Endothelial cell (in vitro differentiated cells): ENCODE measurements around the gene ASB7. TPM values are rescaled to one million over a fixed set of nuclear protein-coding genes. Genes with fewer than 3 reads are reported as not detected.

ENCODE experiments used
- DNase-seq: peaks from one replicate; pipeline ENCODE4 v3.0.0; 2021; ENCODE audit warnings: low spot score
- H3K27ac Mint-ChIP-seq: one replicate; pipeline ENCODE4 v1.8.0; 2021; ENCODE audit warnings: mixed read lengths, inconsistent platforms; ENCODE audit not compliant: unreplicated experiment
- H3K27me3 Mint-ChIP-seq: one replicate; pipeline ENCODE4 v1.8.0; 2021; ENCODE audit warnings: mild to moderate bottlenecking, moderate library complexity, mixed read lengths, inconsistent platforms; ENCODE audit not compliant: unreplicated experiment
- H3K36me3 Mint-ChIP-seq: one replicate; pipeline ENCODE4 v1.8.0; 2021; ENCODE audit warnings: mild to moderate bottlenecking, low read depth, mixed read lengths, inconsistent platforms; ENCODE audit not compliant: unreplicated experiment
- H3K4me1 Mint-ChIP-seq: one replicate; pipeline ENCODE4 v1.8.0; 2021; ENCODE audit warnings: mild to moderate bottlenecking, mixed read lengths, inconsistent platforms; ENCODE audit not compliant: unreplicated experiment
- H3K4me3 Mint-ChIP-seq: one replicate; pipeline ENCODE4 v1.8.0; 2021; ENCODE audit warnings: mild to moderate bottlenecking, mixed read lengths, inconsistent platforms; ENCODE audit not compliant: unreplicated experiment
- H3K9me3 Mint-ChIP-seq: one replicate; pipeline ENCODE4 v1.8.0; 2021; ENCODE audit warnings: mixed read lengths, inconsistent platforms; ENCODE audit not compliant: unreplicated experiment
- total RNA-seq: library from RNA; stranded (reverse); fragmentation: NEBNext Ultra II Directional; extraction: Animal tissue kit (Norgen Biotek cat#: 25700); gene quantifications from one replicate; pipeline ENCODE4 v1.2.1, GENCODE V29; 2021; ENCODE audit not compliant: unreplicated experiment
- TF ChIP-seq, protein P1 (sequence below): fragments of 200-600 bp; sonication (generic); IDR thresholded peaks from one replicate; pipeline ENCODE4 v1.5.0; 2021; ENCODE audit warnings: antibody characterized with exemption; ENCODE audit not compliant: unreplicated experiment

The ASB7 gene
- total RNA-seq, 1 donor from 2014 or later, result 16.2 TPM

DNA sequence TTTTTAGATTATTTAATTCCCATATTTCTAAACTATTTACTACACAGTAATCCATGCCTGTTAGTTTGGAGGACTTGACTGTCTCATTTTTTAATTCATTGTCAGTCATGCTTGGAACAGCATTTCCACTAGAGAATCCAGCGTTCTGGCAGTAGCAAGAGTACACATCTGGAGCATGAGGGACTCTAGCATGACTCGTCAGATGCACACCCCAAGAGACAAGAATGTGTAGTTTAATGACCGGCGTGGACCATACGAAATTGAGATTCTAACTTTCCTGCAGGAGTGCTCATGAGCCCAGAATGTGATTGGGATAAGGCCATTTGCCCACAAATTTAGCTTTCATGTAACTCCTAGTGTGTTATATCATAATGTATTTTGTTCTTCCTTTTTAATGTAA, 48.9 kb downstream of the ASB7 start:
- Mint-ChIP-seq H3K27me3 (no peaks in the 10 kb centered on the region), H3K9me3 (no peaks in the 10 kb centered on the region), H3K27ac (no peak overlapping the region), H3K4me1 (no peaks in the 10 kb centered on the region), H3K36me3 (no peaks in the 10 kb centered on the region), H3K4me3 (no peak overlapping the region)
- TF ChIP-seq, protein P1, sequence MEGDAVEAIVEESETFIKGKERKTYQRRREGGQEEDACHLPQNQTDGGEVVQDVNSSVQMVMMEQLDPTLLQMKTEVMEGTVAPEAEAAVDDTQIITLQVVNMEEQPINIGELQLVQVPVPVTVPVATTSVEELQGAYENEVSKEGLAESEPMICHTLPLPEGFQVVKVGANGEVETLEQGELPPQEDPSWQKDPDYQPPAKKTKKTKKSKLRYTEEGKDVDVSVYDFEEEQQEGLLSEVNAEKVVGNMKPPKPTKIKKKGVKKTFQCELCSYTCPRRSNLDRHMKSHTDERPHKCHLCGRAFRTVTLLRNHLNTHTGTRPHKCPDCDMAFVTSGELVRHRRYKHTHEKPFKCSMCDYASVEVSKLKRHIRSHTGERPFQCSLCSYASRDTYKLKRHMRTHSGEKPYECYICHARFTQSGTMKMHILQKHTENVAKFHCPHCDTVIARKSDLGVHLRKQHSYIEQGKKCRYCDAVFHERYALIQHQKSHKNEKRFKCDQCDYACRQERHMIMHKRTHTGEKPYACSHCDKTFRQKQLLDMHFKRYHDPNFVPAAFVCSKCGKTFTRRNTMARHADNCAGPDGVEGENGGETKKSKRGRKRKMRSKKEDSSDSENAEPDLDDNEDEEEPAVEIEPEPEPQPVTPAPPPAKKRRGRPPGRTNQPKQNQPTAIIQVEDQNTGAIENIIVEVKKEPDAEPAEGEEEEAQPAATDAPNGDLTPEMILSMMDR, result no peak
- no peak for DNase-seq

DNA sequence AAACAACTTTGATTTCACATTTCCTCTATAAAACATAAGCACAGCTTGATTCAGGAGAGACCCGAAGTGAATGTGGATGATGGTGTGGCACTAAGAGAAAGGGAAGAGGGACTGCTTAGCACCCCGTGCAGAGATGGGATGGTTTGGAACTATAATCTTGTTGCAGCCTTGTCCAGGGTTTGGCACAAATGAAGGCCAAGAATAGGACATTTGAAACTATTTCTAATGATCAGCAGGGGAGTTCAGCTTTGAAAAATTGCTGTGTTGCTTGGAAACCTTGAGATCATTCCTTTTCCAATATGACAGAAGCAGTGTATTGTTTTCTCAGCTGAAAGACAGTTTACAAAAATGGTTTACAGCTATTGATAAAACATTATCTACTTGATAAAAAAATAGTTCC, 49.7 kb downstream of the ASB7 start:
- Mint-ChIP-seq H3K27ac (no peak overlapping the region), H3K36me3 (no peaks in the 10 kb centered on the region), H3K9me3 (no peaks in the 10 kb centered on the region), H3K27me3 (no peaks in the 10 kb centered on the region), H3K4me1 (no peaks in the 10 kb centered on the region), H3K4me3 (no peak overlapping the region)
- TF ChIP-seq, protein P1, result no peak
- DNase-seq, result no peak

DNA sequence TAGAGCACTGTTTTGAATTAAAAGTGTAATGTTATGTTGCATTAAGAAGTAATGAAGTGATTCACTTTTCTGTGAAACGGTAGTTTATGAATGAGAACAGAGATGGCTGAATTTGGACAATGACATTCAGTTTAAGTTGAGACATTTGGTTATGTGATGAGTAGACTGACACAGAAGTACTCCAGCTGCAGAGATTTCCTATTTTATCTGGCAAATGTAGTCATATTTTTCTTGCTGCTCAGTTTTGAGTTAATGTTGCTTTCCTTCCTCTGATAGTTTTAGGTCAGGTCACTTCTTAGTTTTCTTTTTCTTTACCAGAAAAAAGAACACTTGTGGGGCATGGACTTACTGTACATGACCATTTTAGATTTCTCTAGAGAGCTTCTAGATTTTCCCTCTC, 51.2 kb downstream of the ASB7 start:
- Mint-ChIP-seq H3K36me3 (no peaks in the 10 kb centered on the region), H3K4me1 (peaks cover 2% of the 10 kb centered on the region), H3K9me3 (no peaks in the 10 kb centered on the region), H3K27me3 (no peaks in the 10 kb centered on the region), H3K27ac (no peak overlapping the region), H3K4me3 (no peak overlapping the region)
- DNase-seq, result no peak
- TF ChIP-seq, protein P1, result no peak

DNA sequence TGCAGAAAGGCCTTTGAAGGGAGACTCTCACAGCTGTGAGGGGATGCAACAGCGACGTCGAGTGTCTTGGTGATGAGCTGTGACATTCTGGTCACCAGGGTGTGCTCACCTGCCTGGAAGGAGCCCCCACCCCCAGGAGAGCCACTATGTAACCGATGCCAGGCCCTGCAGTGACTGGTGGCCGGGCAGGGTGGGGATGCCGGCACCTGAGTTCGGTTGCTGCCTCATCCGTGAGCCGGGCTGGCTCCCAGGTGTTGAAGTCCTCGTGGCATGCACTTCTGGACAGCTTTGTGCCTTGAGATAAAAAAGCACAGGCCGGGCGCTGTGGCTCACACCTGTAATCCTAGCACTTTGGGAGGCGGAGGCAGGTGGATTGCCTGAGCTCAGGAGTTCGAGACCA, 56.5 kb downstream of the ASB7 start:
- H3K9me3 Mint-ChIP-seq, result no peaks in the 10 kb centered on the region
- H3K36me3 Mint-ChIP-seq, result no peaks in the 10 kb centered on the region
- H3K27me3 Mint-ChIP-seq, result no peaks in the 10 kb centered on the region
- H3K27ac Mint-ChIP-seq, result no peak overlapping the region
- TF ChIP-seq, protein P1, result no peak
- DNase-seq, result no peak
- H3K4me1 Mint-ChIP-seq, result peaks cover 9% of the 10 kb centered on the region
- H3K4me3 Mint-ChIP-seq, result no peak overlapping the region

DNA sequence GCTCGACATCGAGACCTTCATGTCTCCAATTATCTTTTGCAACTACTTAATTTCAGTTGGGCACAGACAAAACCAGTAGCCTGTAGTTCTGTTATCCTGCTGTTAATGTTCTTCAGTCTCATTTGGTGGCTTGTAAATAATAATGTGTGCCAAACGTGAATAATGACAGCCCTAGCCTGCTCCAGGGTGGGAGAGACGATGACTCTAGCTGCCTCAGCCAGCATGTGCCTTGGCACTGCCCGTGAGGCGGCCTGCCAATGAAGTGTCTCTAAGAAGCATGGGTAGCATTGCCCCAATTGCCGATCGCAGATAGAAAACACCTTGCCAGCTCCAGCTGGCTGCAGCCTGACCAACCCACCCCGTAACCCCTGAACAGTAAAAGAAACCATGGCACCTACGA, 58.8 kb downstream of the ASB7 start:
- no peak for DNase-seq
- peaks cover 15% of the 10 kb centered on the region for H3K4me1 Mint-ChIP-seq
- no peaks in the 10 kb centered on the region for H3K9me3 Mint-ChIP-seq
- TF ChIP-seq, protein P1, result no peak
- no peak overlapping the region for H3K4me3 Mint-ChIP-seq
- no peaks in the 10 kb centered on the region for H3K36me3 Mint-ChIP-seq
- H3K27me3 Mint-ChIP-seq, result no peaks in the 10 kb centered on the region
- H3K27ac Mint-ChIP-seq, result no peak overlapping the region
